Muscle layer of colon (tissue), 2 donors: ENCODE data around the gene GALNT4.
A peak's percentile ranks its signal among the peaks of the same experiment; 100 is the strongest.

Experiments
- H3K27ac ChIP-seq: one replicate; pipeline ENCODE4 v1.7.0; 2013; ENCODE audit warnings: low read depth, mild to moderate bottlenecking, low read length, moderate library complexity
- H3K27me3 ChIP-seq, 2 donors: one replicate each; pipeline ENCODE4 v1.7.0; 2013; ENCODE audit warnings: low read length in 2 of 2, mild to moderate bottlenecking in 2 of 2; ENCODE audit not compliant: insufficient read depth in 2 of 2, control insufficient read depth in 1 of 2
- H3K36me3 ChIP-seq: one replicate; pipeline ENCODE4 v1.7.0; 2013; ENCODE audit warnings: mild to moderate bottlenecking, low read length; ENCODE audit not compliant: insufficient read depth
- H3K4me1 ChIP-seq: one replicate; pipeline ENCODE4 v1.7.0; 2013; ENCODE audit warnings: mild to moderate bottlenecking, low read length; ENCODE audit not compliant: insufficient read depth
- H3K4me3 ChIP-seq, 2 donors: one replicate each; pipeline ENCODE4 v1.7.0; 2013; ENCODE audit warnings: low read length in 2 of 2, low read depth in 1 of 2, mild to moderate bottlenecking in 1 of 2, moderate library complexity in 1 of 2
- H3K9ac ChIP-seq: one replicate; pipeline ENCODE4 v1.7.0; 2013; ENCODE audit warnings: low read length
- H3K9me3 ChIP-seq: one replicate; pipeline ENCODE4 v1.7.0; 2013; ENCODE audit warnings: mild to moderate bottlenecking, low read length
- donor health status: abdominal sarcoma.
- donor health status: Adenocarcinoma of cecum.

GALNT4 gene

DNA sequence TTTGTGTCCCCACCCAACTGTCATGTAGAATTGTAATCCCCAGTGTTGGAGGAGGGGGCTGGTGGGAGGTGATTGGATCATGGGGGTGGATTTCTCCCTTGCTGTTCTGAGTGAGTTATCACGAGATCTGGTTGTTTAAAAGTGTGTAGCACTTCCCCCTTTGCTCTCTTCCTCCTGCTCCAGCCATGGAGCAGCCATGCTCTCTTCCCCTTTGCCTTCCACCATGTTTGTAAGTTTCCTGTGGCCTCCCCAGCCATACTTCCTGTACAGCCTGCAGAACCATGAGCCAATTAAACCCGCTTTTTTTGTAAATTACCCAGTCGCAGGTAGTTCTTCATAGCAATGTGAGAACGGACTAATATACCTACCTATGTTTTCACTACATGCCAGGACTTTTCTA, 3.8 kb upstream of the GALNT4 start:
- Histone ChIP-seq H3K27me3 (no peaks in the 10 kb centered on the region), H3K36me3 (no peaks in the 10 kb centered on the region), H3K9me3 (no peaks in the 10 kb centered on the region), H3K4me1 (peaks cover 19% of the 10 kb centered on the region), H3K4me3 (no peak overlapping the region), H3K9ac (no peak overlapping the region), H3K27ac (no peak overlapping the region)

GRCh38 chr12:89525824-89526770, 1.5 kb upstream of the GALNT4 start, which contains the start of gene POC1B:
POC1B (minus strand) TSS chr12:89526047; CDS start chr12:89525895, 152 bp downstream.
- Histone ChIP-seq H3K27ac (peak within 1 kb of the TSS; percentile 93), H3K9ac (peak within 1 kb of the TSS; percentile 87), H3K36me3 (no peaks in the 10 kb centered on the region), H3K4me3 (peak within 1 kb of the TSS; percentile 80 to 98), H3K9me3 (no peaks in the 10 kb centered on the region), H3K27me3 (no peaks in the 10 kb centered on the region), H3K4me1 (peaks cover 38% of the 10 kb centered on the region)

GRCh38 chr12:89525305-89525823, 768 bp upstream of the GALNT4 start:
- H3K9ac ChIP-seq, result peak overlapping the region; percentile 87
- peaks cover 38% of the 10 kb centered on the region for H3K4me1 ChIP-seq
- no peaks in the 10 kb centered on the region for H3K36me3 ChIP-seq

DNA sequence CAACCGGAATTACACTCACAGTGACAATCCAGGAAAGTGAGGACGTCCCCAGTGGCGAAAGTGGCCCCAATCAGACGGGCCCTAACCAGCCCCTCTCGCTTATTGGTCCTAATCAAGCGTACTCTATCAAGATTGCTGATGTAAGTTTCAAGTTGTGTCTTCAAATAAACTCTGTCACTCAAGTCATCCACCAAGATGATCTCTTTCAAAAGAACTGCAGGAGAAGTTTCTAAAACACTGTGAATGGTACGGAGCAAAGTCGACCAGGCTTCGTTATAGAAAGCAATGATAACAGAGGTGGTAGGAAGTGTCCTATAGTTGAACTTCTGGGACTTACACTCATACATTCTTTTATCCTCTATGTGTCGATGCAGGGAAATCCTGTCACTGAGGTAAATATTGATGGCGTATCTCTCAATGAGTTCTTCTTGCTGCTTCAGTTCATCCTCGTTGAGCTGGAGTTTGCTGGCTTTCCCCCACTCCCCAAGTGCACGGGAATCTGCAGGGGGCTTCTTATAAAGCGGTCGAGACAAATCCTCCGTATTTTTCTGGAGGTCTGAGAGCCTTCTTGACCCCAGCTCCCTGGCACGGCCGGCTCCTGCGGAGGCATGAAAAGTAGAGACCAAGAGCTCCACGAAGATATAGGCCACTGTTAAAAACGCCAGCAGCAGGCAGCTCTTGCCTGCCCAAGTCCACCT, 604 bp downstream of the GALNT4 start:
- H3K27ac ChIP-seq, result peak overlapping the region; percentile 93

More at GRCh38 chr12:89525305-89525823, 768 bp upstream of the GALNT4 start:
- peak overlapping the region; percentile 80 to 98 for H3K4me3 ChIP-seq
- no peaks in the 10 kb centered on the region for H3K9me3 ChIP-seq
- H3K27me3 ChIP-seq, result no peaks in the 10 kb centered on the region
- H3K27ac ChIP-seq, result peak overlapping the region; percentile 93

GRCh38 chr12:89523393-89523792, 1.2 kb downstream of the GALNT4 start:
- Histone ChIP-seq H3K4me1 (peaks cover 38% of the 10 kb centered on the region), H3K27ac (no peak overlapping the region), H3K27me3 (no peaks in the 10 kb centered on the region), H3K9ac (no peak overlapping the region), H3K4me3 (peak overlapping the region; percentile 80 to 98), H3K36me3 (no peaks in the 10 kb centered on the region), H3K9me3 (no peaks in the 10 kb centered on the region)

More for the DNA sequence above, 604 bp downstream of the GALNT4 start:
- peak overlapping the region; percentile 87 for H3K9ac ChIP-seq
- no peaks in the 10 kb centered on the region for H3K36me3 ChIP-seq
- no peaks in the 10 kb centered on the region for H3K27me3 ChIP-seq
- peak overlapping the region; percentile 80 to 98 for H3K4me3 ChIP-seq
- no peaks in the 10 kb centered on the region for H3K9me3 ChIP-seq
- peaks cover 38% of the 10 kb centered on the region for H3K4me1 ChIP-seq

DNA sequence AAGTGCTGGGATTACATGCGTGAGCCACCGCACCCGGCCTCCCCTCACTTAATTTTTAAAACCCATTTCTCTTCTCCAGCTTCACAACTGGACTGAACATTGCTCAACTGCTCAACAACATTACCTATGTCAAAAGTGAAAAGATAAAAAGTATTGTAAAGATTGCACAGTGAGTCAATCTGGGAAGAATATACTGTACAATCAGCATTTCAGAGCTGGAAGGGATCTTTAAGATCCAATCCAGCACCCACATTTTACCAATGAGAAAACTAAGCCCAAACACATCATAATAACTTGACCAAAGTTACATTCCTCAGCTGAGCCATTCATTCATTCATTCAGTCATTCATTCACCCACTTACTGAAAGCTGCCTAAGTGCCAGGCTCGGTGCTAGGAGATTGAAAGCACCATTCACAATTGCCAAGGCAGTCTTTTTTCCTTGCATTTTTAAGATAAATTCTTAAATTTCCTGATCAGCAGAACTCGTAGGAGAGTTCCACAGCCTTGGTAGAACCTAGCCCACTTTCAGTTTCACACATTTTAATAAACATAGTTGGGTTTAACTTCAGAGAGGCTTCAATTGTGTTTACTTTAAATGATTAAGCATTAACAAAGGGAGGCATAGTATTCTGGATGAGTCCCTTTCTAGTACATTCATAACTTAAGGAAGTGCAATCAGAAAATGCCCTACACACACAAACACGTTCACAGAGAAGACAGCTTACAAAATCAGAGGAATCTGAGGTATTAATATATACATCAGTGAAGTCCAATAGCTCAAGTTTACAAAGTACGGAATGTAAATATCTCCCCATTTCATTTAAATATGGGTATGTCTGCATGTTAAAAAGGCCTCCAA, 3.0 kb downstream of the GALNT4 start:
- Histone ChIP-seq H3K27ac (no peak overlapping the region), H3K9ac (no peak overlapping the region), H3K9me3 (no peaks in the 10 kb centered on the region), H3K36me3 (no peaks in the 10 kb centered on the region), H3K27me3 (no peaks in the 10 kb centered on the region), H3K4me1 (peaks cover 32% of the 10 kb centered on the region), H3K4me3 (peak overlapping the region in 1 of 2 donors; percentile 17)

DNA sequence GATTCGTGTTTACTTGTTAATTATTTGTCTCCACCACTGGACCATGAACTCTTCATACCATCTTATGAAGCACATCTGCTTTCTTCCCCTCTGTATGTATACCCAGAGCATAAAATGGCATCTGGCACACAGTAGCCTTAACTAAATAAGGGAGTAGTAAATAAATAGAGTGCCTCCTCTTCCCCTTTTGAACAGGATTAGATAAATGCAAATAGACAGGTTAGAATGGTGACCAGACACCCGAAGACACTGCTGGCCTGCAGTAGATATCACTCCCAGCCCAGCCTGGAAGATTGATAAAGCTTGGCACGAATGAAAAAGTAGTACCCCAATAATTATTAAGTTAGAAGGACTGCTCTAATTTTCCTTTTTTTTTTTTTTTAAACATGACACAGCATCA, 6.9 kb downstream of the GALNT4 start:
- H3K4me1 ChIP-seq, result peaks cover 12% of the 10 kb centered on the region
- no peaks in the 10 kb centered on the region for H3K36me3 ChIP-seq
- H3K9me3 ChIP-seq, result no peaks in the 10 kb centered on the region
- no peaks in the 10 kb centered on the region for H3K27me3 ChIP-seq
- H3K27ac ChIP-seq, result no peak overlapping the region
- H3K4me3 ChIP-seq, result no peak overlapping the region
- no peak overlapping the region for H3K9ac ChIP-seq

GRCh38 chr12:89516633-89517032, 8.0 kb downstream of the GALNT4 start:
- H3K9ac ChIP-seq, result no peak overlapping the region
- H3K9me3 ChIP-seq, result no peaks in the 10 kb centered on the region
- H3K4me3 ChIP-seq, result no peak overlapping the region
- H3K36me3 ChIP-seq, result no peaks in the 10 kb centered on the region
- no peaks in the 10 kb centered on the region for H3K27me3 ChIP-seq
- H3K4me1 ChIP-seq, result peaks cover 5% of the 10 kb centered on the region
- H3K27ac ChIP-seq, result no peak overlapping the region

- no peak overlapping the region for H3K4me3 ChIP-seq
- no peak overlapping the region for H3K27ac ChIP-seq
- no peaks in the 10 kb centered on the region for H3K36me3 ChIP-seq
Observed at GRCh38 chr12:89514751-89515150, 9.8 kb downstream of the GALNT4 start.

DNA sequence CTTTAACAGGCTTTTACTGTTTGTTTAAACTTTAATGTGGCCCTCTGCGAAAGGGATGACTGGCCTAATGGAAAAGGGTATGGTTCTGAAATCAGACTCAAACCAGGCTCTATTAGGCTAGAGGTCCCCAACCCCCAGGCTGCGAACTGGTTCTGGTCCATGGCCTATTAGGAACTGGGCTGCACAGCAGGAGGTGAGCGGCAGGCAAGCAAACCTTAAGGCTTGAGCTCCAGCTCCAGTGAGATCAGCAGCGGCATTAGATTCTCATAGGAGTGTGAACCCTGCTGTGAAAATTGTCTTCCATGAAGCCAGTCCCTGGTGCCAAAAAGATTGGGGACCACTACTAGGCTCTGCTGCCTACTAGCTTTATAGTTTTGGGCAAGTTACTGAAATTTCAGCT, 11.1 kb downstream of the GALNT4 start:
- Histone ChIP-seq H3K27ac (no peak overlapping the region), H3K9me3 (no peaks in the 10 kb centered on the region)

More at GRCh38 chr12:89514751-89515150, 9.8 kb downstream of the GALNT4 start:
- Histone ChIP-seq H3K9me3 (no peaks in the 10 kb centered on the region), H3K4me1 (no peaks in the 10 kb centered on the region), H3K9ac (no peak overlapping the region), H3K27me3 (no peaks in the 10 kb centered on the region)

More for the DNA sequence above, 11.1 kb downstream of the GALNT4 start:
- Histone ChIP-seq H3K4me3 (no peak overlapping the region), H3K36me3 (no peaks in the 10 kb centered on the region), H3K27me3 (no peaks in the 10 kb centered on the region), H3K4me1 (no peaks in the 10 kb centered on the region), H3K9ac (no peak overlapping the region)
